Neuronal stem cell (in vitro differentiated cells): ENCODE measurements around the gene ISX.

Experiments
- DNase-seq: peaks from one replicate; pipeline ENCODE4 v3.0.0-alpha.2; 2013; ENCODE audit warnings: low spot score
- H2AFZ ChIP-seq: one replicate; pipeline ENCODE4 v1.6.1; 2013; ENCODE audit warnings: mild to moderate bottlenecking, low read length, inconsistent platforms
- H2AK5ac ChIP-seq: 2 replicates; pipeline ENCODE4 v1.6.1; 2013; ENCODE audit warnings: low read depth, mild to moderate bottlenecking, inconsistent platforms, low read length, moderate library complexity, mixed read lengths
- H2BK120ac ChIP-seq: 2 replicates; pipeline ENCODE4 v1.6.1; 2013; ENCODE audit warnings: low read depth, mild to moderate bottlenecking, inconsistent platforms, low read length, moderate library complexity, mixed read lengths
- H2BK12ac ChIP-seq: one replicate; pipeline ENCODE4 v1.6.1; 2013; ENCODE audit warnings: low read length, inconsistent platforms
- H2BK15ac ChIP-seq: 2 replicates; pipeline ENCODE4 v1.6.1; 2013; ENCODE audit warnings: mild to moderate bottlenecking, low read length, inconsistent platforms, mixed read lengths
- H2BK5ac ChIP-seq: one replicate; pipeline ENCODE4 v1.6.1; 2013; ENCODE audit warnings: inconsistent platforms, mild to moderate bottlenecking, low read length, moderate library complexity
- H3K14ac ChIP-seq: one replicate; pipeline ENCODE4 v1.6.1; 2013; ENCODE audit warnings: low read length, inconsistent platforms
- H3K18ac ChIP-seq: 2 replicates; pipeline ENCODE4 v1.6.1; 2013; ENCODE audit warnings: low read length, inconsistent platforms
- H3K23ac ChIP-seq: 2 replicates; pipeline ENCODE4 v1.6.1; 2013; ENCODE audit warnings: low read depth, mild to moderate bottlenecking, mixed read lengths, low read length, inconsistent platforms; ENCODE audit not compliant: poor library complexity
- H3K27ac ChIP-seq: replicated peaks from 3 replicates; pipeline ENCODE4 v1.5.1; 2013; ENCODE audit warnings: low read length, inconsistent platforms
- H3K27me3 ChIP-seq, 3 experiments: 2 replicates each; pipeline ENCODE4 v1.6.1; 2013; ENCODE audit warnings: low read length in 3 of 3, mild to moderate bottlenecking in 2 of 3, inconsistent platforms in 1 of 3, low read depth in 1 of 3, mixed read lengths in 1 of 3, moderate library complexity in 1 of 3; ENCODE audit not compliant: control insufficient read depth in 3 of 3, insufficient read depth in 3 of 3
- H3K36me3 ChIP-seq, 2 donors: replicated peaks in 1 of 2; 2 replicates each; pipeline ENCODE4 v1.6.1; 2013; ENCODE audit warnings: low read length in 2 of 2; ENCODE audit not compliant: control insufficient read depth in 2 of 2, insufficient read depth in 2 of 2
- H3K4ac ChIP-seq: 2 replicates; pipeline ENCODE4 v1.6.1; 2013; ENCODE audit warnings: inconsistent platforms, mild to moderate bottlenecking, low read length, moderate library complexity
- H3K4me1 ChIP-seq, 2 donors: 1 replicate in 1 of 2; 2 replicates in 1 of 2; pipeline ENCODE4 v1.6.1; 2013; ENCODE audit warnings: low read length in 2 of 2, low read depth in 1 of 2; ENCODE audit not compliant: control insufficient read depth in 2 of 2, insufficient read depth in 1 of 2
- H3K4me2 ChIP-seq: one replicate; pipeline ENCODE4 v1.6.1; 2013; ENCODE audit warnings: mild to moderate bottlenecking, low read length, inconsistent platforms; ENCODE audit not compliant: insufficient read depth, poor library complexity, severe bottlenecking
- H3K4me3 ChIP-seq, 2 donors: 2 replicates each; pipeline ENCODE4 v1.5.1; 2013; ENCODE audit warnings: low read length in 2 of 2, mild to moderate bottlenecking in 2 of 2, inconsistent platforms in 1 of 2, moderate library complexity in 1 of 2
- H3K79me1 ChIP-seq: one replicate; pipeline ENCODE4 v1.6.1; 2013; ENCODE audit warnings: low read depth, mild to moderate bottlenecking, inconsistent platforms, low read length, moderate library complexity
- H3K9ac ChIP-seq: one replicate; pipeline ENCODE4 v1.6.1; 2013; ENCODE audit warnings: mild to moderate bottlenecking, low read depth, low read length, inconsistent platforms; ENCODE audit not compliant: poor library complexity
- H3K9me3 ChIP-seq, 2 donors: replicated peaks in 1 of 2; 2 replicates each; pipeline versions ENCODE3 to v1.6.1; 2013; ENCODE audit warnings: low read length in 2 of 2, mild to moderate bottlenecking in 2 of 2, inconsistent platforms in 1 of 2, low read depth in 1 of 2, mixed read lengths in 1 of 2, moderate library complexity in 1 of 2; ENCODE audit not compliant: control insufficient read depth in 2 of 2, insufficient read depth in 1 of 2
- H4K8ac ChIP-seq: one replicate; pipeline ENCODE4 v1.6.1; 2013; ENCODE audit warnings: low read depth, mild to moderate bottlenecking, inconsistent platforms, low read length, moderate library complexity
- H4K91ac ChIP-seq: one replicate; pipeline ENCODE4 v1.6.1; 2013; ENCODE audit warnings: low read length, low read depth, mild to moderate bottlenecking, inconsistent platforms; ENCODE audit not compliant: poor library complexity
- WGBS, 2 donors: extraction: QIAGEN DNeasy Blood & Tissue Kit; methylation state at CpG; one replicate each; pipeline ENCODE4 v1.1.7; 2013; ENCODE audit warnings: missing lambda C conversion rate in 2 of 2, mixed read lengths in 1 of 2; ENCODE audit not compliant: insufficient read length in 2 of 2, insufficient replicate concordance in 1 of 2; ENCODE audit errors: extremely low coverage in 2 of 2; 5-methylcytosine and 5-hydroxymethylcytosine counted together

ISX gene

GRCh38 chr22:35099883-35100282, 33.9 kb downstream of the ISX start:
- Histone ChIP-seq H2AK5ac (no peak overlapping the region), H3K27me3 (no peaks in the 10 kb centered on the region), H2BK12ac (no peak overlapping the region), H3K9ac (no peak overlapping the region), H3K18ac (no peak overlapping the region), H4K8ac (no peak overlapping the region), H3K4me3 (no peak overlapping the region), H3K14ac (no peak overlapping the region), H2AFZ (no peak overlapping the region), H4K91ac (no peak overlapping the region), H3K27ac (no peak overlapping the region), H2BK15ac (no peak overlapping the region), H3K4me2 (no peak overlapping the region), H2BK120ac (no peak overlapping the region), H3K9me3 (no peaks in the 10 kb centered on the region), H3K4me1 (no peaks in the 10 kb centered on the region), H3K23ac (no peak overlapping the region), H3K4ac (no peak overlapping the region), H2BK5ac (no peak overlapping the region), H3K36me3 (no peaks in the 10 kb centered on the region), H3K79me1 (no peaks in the 10 kb centered on the region)
- no CpG with 5 or more reads among the region's 3 CpGs for WGBS, 2 donors
- DNase-seq, result no peak

- H3K18ac ChIP-seq, result no peak overlapping the region
- H3K36me3 ChIP-seq, result no peaks in the 10 kb centered on the region
- H2BK5ac ChIP-seq, result no peak overlapping the region
- no peak overlapping the region for H3K27ac ChIP-seq
- H3K4me2 ChIP-seq, result no peak overlapping the region
- no peaks in the 10 kb centered on the region for H3K4me1 ChIP-seq
- H2AFZ ChIP-seq, result no peak overlapping the region
- H2BK120ac ChIP-seq, result no peak overlapping the region
- no peak overlapping the region for H2BK15ac ChIP-seq
- H3K27me3 ChIP-seq, result no peaks in the 10 kb centered on the region
- no peak overlapping the region for H3K4ac ChIP-seq
- no peak overlapping the region for H4K91ac ChIP-seq
- H2AK5ac ChIP-seq, result no peak overlapping the region
- no peak overlapping the region for H3K14ac ChIP-seq
- H3K23ac ChIP-seq, result no peak overlapping the region
- WGBS, 2 donors, result no CpG with 5 or more reads among the region's 5 CpGs
- no peak overlapping the region for H2BK12ac ChIP-seq
- H4K8ac ChIP-seq, result no peak overlapping the region
- no peak overlapping the region for H3K4me3 ChIP-seq
- no peaks in the 10 kb centered on the region for H3K9me3 ChIP-seq
- no peaks in the 10 kb centered on the region for H3K79me1 ChIP-seq
- H3K9ac ChIP-seq, result no peak overlapping the region
- no peak for DNase-seq
Measured at GRCh38 chr22:35102663-35103062, 36.7 kb downstream of the ISX start.

GRCh38 chr22:35103761-35104160, 37.8 kb downstream of the ISX start:
- Histone ChIP-seq H3K27me3 (peaks cover 0 to 3% (median 0%) of the 10 kb centered on the region in 3 experiments), H2BK5ac (no peak overlapping the region), H3K36me3 (no peaks in the 10 kb centered on the region), H3K79me1 (no peaks in the 10 kb centered on the region), H2BK12ac (no peak overlapping the region), H2BK120ac (no peak overlapping the region), H3K4me3 (no peak overlapping the region), H2BK15ac (no peak overlapping the region), H3K4ac (no peak overlapping the region), H2AFZ (no peak overlapping the region), H3K27ac (no peak overlapping the region), H4K8ac (no peak overlapping the region), H3K23ac (no peak overlapping the region), H3K4me1 (no peaks in the 10 kb centered on the region), H3K18ac (no peak overlapping the region), H3K14ac (no peak overlapping the region), H2AK5ac (no peak overlapping the region), H3K9ac (no peak overlapping the region), H3K9me3 (peaks cover 0 to 3% of the 10 kb centered on the region in 2 donors), H4K91ac (no peak overlapping the region), H3K4me2 (no peak overlapping the region)
- no peak for DNase-seq
- WGBS, 2 donors, result no CpG with 5 or more reads among the region's 6 CpGs

GRCh38 chr22:35104491-35104890, 38.5 kb downstream of the ISX start:
- Histone ChIP-seq H3K79me1 (no peaks in the 10 kb centered on the region), H2BK15ac (no peak overlapping the region), H2BK120ac (no peak overlapping the region), H2BK12ac (no peak overlapping the region), H3K14ac (no peak overlapping the region), H3K36me3 (no peaks in the 10 kb centered on the region), H3K9ac (no peak overlapping the region), H3K4me1 (no peaks in the 10 kb centered on the region), H3K4me2 (no peak overlapping the region), H3K18ac (no peak overlapping the region), H3K27ac (no peak overlapping the region), H3K27me3 (peaks cover 0 to 3% (median 0%) of the 10 kb centered on the region in 3 experiments), H2BK5ac (no peak overlapping the region), H3K4ac (no peak overlapping the region), H2AFZ (no peak overlapping the region), H2AK5ac (no peak overlapping the region), H4K8ac (no peak overlapping the region), H3K4me3 (no peak overlapping the region), H4K91ac (no peak overlapping the region), H3K23ac (no peak overlapping the region), H3K9me3 (peaks cover 0 to 3% of the 10 kb centered on the region in 2 donors)
- no peak for DNase-seq
- no CpG with 5 or more reads among the region's 11 CpGs for WGBS, 2 donors
